Activated T-helper 1 cell treated with anti-CD3 and anti-CD28 coated beads, Interleukin-2, amount 50 U/mL, for 16 hours (primary cell): Measurements from ENCODE around the gene HLA-DRA.
A peak's percentile ranks its signal among the peaks of the same experiment; 100 is the strongest.

ENCODE experiments used
- DNase-seq, 2 donors: peaks; one replicate each; pipeline ENCODE4 v3.0.0-alpha.2; 2020; ENCODE audit warnings: low read depth in 1 of 2, low spot score in 1 of 2

HLA-DRA gene

DNA sequence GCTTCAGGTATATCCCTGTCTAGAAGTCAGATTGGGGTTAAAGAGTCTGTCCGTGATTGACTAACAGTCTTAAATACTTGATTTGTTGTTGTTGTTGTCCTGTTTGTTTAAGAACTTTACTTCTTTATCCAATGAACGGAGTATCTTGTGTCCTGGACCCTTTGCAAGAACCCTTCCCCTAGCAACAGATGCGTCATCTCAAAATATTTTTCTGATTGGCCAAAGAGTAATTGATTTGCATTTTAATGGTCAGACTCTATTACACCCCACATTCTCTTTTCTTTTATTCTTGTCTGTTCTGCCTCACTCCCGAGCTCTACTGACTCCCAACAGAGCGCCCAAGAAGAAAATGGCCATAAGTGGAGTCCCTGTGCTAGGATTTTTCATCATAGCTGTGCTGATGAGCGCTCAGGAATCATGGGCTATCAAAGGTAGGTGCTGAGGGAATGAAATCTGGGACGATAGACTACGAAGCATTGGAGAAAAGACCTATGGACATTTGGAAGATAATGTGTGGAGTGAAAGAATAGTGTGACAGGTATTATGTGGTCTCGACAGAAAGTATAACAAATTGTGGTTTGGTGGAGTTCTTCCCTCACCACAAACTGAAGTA is at the start of gene HLA-DRA:
HLA-DRA (plus strand) TSS at position 286 of the 613 bp plus-strand sequence; CDS start at position 350, 64 bp downstream.
- DNase-seq, result no peak

DNA sequence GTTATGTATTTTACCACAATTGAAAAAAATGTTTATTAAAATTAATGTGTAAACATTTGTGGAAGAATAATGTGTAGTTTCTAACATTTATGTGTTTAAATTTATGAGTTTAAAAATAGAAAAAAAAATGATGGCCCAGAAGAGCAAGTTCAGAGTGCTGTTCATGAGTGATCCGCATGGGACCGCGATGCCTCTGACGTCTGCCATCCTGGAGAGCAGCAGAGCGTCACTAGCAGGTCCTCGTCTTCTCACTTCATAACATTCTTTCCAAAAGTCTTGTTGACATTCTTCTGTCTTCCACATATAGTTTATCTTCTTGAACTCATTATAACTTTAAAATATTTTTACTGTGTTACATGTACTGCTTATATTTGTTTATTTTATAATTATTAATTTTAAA is 48.2 kb upstream of the HLA-DRA start:
- DNase-seq, result no peak

DNA sequence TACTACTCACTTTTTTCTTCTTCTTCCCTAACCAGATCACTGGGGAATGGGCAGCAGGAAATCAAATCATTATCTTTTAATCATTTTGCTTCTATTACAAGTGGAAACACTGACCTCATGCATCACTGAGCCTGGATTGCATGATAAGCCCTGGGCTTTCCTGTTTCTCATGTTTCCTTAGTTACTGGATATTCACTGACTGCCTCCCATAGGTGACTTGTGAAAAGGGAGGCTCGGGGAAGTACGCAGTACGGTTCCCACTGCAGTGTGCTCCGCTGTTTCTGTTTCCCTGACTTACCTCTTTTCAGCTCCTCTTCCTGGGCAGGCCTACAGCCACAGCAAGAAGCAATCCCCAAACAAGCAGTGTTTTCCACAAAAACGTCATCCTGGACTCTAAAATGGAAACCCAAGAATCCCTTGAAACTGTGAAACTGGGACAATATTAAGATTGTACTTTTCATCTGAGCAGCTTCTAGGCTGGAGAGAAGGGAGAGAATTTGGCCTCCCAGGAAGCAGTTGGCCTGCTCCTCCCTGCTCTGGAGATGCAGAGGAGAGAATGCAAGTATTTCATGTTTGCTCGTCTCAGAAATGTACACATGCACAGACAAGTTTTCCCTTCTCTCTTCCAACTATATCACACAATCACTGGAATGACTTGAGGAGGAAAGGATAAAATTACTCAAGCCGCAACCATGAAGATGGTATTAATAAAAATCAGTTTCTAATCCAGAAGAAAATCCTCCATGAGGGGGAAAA is 45.8 kb upstream of the HLA-DRA start:
- no peak for DNase-seq

DNA sequence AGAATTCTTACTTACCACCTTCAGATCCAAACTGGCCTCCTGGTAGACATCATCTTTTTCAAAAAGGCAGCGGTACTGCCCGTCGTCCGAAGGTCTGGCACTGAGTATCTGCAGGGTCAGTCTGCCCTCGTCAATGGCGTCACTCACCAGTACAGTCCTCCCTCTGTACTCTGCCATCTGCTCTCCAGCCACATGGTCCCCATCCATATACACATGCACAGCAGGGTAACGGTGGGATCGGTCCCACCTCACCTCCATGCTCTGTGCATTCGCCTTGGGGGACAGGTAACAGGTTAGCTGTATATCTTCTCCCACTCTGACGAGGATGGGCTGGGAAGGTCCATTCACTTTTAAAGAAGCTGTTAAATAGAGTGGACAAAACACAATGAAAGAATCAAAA is 43.7 kb upstream of the HLA-DRA start:
- DNase-seq, result no peak

DNA sequence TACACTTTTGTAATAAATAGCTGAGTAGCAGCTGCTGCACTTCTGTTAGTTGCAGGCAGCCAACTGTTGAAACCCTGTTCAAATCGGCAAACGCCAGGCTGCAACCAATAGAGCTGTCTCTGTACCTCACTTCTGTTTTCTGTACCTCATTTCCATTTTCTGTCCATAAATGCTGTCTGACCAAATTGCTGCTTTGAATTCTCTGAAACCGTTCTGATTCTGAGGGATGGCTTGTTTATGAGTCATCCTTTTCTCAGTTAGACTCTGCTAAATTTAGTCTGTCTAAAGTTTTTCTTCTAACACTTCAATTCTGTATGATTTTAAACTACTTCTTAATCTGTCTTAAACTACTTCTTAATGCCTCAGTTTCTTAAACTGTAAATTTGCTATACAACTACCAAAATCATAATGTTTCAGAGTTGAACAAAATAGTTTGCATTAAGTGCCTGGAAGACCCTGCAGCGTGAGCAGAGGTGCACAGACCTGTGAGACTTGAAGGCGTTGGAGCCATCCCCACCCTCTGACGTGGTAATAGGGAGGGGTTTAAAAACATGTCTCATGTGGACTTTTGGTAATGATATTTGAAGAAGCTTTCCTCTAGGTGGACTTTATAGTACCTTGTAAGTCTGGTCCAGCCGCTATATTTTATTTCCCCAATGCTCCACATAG is 42.3 kb upstream of the HLA-DRA start:
- DNase-seq, result no peak

DNA sequence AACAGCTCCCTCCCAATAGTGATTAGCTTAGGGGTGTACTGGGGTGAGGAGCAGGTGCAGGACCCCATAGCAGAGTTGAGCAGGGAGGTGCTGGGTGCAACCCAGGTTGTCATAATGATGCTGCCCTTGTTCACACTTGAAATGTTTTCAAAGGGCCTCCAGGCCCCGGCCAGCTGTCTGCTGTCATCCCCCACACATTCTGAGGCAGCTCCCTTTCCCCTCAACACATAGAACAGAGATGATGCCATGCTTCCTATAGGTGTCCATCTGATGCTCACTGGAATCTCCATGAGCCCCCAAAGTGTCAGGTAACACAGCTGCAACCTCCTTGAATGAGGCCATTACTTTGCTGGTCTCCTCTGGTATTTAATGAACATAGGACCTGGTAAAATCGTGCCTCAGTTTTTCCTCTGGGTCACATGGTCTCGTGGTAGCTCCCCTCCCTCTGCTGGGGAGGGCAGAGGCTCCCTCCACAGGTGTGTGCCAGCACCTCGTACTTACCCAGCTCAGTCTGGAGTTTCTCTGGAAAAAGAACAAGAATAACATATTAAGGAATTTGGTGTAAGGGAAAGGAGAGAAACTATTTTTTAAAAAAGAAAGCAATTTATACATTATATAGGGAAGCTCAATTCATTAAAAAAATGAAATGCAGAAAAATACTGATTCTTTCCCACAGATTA is 38.3 kb upstream of the HLA-DRA start:
- no peak for DNase-seq

DNA sequence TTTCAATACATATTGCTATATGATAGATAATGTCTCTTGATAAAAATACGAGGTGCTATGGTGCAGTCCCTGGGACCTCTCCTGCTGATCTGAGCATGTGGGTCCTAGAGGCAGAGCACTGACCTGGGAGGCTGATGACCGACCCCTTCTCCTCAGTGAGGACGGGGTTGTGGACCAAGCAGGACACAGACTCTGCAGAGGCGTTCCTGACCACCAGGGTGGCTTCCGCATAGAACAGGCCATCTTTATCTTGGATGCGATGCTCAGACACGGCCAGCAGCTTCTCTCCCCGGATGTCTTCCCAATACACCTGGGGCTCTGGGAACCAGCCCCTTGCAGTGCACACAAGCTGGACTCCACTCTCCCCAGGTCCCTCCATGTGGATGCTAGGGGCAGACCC is 36.9 kb upstream of the HLA-DRA start:
- no peak for DNase-seq

DNA sequence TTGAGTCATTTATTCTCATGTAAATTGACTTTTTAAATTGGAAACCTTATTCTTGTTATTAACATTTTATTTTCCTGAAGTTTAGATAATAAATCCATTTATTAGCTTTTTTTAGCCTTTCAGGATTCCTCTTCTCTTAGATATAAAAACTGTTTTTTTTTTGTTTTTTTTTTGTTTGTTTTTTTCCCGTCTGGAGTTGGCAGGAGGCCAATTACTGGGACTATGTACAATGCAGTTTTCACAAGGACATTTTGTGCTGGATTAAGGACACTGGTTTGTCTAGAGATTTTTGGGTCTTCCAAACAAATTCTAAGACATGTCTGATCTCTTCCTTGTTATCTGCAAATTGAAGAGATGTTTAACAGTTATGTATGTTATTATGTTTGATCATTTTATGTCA is 34.0 kb upstream of the HLA-DRA start:
- no peak for DNase-seq

DNA sequence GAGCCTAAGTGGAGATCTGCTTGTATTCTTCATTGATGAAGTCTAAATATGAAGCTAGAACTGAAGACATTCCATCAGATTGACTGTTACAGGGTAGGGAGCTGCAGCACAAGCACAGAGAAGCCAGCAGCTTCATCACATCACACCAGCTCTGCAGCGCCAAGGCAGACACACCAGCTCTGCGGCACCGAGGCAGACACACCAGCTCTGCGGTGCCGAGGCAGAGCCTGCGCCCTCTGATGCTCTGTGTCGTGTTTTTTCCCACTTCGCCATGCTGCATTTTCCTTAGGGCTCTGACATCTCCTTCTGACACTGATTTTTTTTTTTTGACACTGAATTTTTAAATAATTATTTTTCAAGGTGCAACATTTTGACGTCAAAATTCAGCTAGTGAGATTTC is 33.5 kb upstream of the HLA-DRA start:
- DNase-seq, result no peak

DNA sequence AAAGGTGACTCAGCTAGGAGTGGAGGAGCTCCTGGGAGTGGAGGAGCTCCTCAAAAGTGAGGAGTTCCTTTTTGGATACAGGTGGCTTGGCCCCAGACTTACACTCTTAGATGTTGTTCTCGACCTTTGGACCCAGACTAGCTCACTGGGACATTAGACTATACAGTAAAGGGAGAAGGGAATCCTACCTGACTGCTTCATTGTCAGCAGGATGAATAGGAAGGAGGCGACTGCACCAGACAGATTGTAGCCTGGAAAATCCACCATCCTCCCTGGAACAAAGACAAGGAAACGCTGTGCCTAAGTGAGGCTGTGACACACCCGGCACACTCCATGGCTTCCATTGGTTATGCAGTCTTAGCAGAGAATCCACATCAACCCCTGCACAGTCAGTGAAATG is 32.8 kb upstream of the HLA-DRA start, which contains the start of gene BTNL2:
BTNL2 (minus strand) TSS at position 325 of the 400 bp plus-strand sequence; CDS start at position 267, 58 bp downstream.
- no peak for DNase-seq

DNA sequence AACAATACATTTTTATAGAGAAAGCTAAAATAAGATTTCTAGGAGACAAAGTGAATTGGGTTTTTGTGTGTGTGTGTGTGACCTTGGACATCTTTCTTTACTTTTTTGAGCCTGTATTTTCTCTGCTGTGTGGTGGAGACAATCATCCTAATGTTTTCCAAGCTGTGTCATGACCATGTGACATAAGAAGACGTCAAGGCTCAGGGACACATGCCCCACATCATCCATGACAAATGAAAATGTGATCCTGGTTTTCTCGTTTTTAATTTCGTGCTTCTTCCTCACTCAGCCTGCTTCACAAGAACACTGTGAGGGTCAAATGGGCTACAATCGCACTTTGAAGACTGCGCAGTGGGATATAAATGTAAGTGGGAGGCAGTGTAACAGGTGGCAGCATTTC is 28.8 kb upstream of the HLA-DRA start:
- DNase-seq, result no peak

DNA sequence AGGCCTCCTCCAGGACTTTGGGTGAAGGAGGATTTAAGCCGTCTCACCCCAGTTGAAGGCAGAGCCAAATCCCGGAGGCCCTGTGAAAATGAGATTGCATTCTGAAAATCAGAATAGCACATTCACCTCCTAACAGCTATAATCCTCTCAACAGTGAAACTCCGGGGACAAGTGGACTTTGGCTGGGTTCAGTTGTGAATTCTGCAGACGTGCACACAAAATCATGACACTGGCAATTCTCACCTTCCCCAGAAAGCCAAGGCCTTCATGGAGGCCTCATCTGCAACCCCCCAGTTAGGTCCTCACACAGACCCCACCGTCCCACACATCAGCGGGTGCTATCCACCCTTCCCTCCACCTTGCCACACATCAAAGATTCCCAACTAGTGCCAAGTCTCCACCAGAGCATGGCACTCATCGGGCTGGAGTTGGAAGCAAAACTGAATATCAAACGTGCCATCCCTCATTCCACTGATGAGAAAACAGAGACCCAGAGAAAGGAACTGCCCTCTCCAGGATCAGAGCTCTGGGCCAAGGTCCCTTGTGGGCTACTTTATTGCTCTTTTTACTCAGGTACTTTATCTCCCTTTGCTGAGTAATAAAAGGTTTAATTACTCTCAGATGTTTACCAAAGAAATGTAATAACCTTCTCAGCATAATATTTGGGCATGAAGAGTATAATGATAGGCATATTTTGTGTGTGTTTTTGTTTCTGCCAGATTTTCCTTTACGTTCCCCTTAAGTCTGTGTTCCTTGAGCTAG is 27.9 kb upstream of the HLA-DRA start:
- DNase-seq, result no peak

DNA sequence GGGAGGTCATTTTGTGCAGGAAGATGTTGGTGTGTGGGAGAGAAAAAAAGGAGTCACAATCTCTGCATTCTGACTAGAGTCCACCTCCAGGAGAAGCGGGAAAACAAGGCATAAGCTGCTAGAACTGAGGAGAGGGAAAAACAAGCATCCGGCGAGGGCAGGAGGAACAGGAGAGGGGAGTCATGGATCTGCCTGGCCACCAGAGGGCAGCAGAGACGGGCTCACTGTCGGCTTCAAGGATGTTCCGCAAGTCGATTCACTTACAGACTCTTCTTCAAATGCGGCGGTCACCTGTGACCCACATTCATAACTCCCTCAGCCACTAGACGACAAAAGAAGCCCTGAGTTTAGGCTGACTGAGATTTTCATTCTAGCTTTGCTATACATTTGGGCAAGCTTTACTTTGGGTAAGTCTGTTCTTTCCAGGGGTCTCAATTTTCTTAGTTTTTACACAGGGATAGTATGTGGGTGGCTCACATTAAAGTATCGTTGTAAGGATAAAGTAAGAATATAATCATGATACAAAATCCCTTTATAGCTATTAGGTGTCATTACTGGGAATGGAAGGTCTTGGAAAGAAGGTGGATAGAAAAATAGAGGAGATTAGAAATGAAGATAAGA is 26.1 kb upstream of the HLA-DRA start:
- DNase-seq, result peak; percentile 74 to 83

DNA sequence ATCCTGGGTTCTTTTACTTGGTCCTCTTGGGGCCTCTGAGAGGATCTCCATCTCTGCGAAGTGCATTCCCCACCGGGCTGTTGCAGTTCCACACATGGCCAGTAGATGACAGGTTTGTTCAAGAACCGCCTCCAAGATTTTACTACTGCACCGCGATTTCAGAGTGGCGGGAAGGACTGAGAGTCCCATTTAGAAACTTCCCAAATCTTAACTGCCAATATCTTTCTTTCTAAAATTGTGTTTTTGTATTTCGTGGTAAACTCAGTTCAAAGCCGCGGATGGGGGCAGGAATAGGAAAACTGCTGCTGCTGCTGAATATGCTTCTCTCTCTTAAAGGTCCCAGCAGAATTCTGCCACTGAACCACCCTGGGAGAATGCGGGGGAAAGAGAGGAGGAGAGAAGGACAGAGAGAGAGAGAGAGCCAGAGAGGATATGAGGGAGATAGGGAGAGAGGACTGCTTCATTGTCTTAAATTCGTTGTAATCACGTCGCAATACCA is 24.1 kb upstream of the HLA-DRA start:
- peak; percentile 47 to 59 for DNase-seq

DNA sequence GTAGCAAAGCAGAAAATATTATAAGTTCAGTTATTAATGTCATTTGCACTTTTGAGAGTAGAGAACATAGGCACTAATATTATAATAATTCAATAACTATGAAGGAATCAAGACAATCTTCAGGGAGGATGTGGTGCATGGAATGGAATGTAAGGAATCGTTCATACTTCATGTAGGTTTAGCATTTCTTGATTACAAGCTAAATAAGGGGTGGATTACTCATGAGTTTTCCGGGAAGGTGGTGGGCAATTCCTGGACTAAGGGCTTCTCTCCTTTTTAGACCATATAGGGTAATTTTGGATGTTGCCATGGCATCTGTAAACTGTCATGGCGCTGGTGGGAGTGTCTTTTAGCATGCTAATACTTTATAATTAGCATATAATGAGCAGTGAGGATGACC is 23.7 kb upstream of the HLA-DRA start:
- no peak for DNase-seq

DNA sequence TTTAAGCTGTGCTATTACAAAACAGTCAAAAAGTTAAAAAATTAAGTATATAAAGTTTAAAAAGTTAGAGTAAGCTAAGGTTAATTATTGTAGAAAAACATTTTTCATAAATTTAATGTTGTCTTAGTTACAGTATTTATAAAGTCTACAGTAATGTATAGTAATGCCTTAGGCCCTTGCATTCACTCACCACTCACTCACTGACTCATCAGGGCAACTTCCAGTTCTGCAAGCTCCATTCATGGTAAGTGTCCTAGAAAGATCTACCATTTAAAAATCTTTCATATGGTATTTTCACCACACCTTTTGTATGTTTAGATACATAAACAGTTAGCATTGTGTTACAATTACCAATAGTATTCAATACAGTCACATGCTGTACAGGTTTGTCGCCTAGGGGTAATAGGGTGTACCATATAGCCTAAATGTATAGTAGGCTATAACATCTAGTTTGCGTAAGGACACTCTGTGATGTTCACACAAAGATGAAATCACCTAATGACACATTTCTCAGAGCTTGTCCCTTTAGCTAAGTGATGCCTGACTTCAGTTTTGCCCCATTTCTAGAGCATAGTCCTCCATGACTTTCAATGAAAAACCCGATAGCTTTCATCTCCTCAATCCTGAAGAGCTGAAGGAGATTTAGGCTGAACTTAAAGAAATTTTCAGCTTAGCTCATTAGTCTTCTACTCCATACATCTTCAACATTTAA is 14.9 kb upstream of the HLA-DRA start:
- DNase-seq, result no peak

DNA sequence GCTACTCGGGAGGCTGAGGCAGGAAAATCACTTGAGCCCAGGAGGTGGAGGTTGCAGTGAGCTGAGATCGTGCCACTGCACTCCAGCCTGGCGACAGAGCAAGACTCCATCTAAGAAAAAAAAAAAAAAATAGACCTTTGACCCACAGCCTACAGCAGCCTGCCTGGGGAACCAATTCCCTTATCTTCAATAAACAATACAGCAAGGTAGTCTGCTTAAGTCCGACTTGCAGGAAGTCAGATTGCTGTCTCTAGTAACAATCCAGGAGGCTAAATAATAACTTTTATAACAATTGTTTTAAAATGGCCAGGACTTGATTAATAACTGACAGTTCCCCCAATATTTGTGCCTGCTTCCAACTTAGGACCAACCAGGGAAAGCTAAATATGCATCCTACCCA is 13.3 kb upstream of the HLA-DRA start:
- no peak for DNase-seq

DNA sequence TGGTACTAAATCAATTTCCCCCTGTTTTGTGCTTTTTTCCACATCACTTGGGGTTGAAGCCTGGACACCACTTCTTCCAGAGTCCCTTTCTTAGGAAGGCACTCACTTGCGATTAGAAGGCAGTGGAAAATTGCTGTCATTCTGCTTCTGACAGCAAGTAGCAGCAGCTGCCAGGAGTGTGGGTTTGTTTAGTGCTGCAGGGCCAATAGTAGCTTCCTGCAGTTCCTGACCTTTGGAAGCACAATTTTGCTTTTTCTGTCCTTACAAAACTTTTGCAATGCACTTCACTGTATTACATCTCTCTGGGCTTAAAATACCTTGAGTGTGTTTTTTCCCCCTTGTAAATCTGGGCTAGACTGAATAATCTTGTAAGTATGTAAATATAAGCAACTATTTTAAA is 12.5 kb upstream of the HLA-DRA start:
- DNase-seq, result no peak

DNA sequence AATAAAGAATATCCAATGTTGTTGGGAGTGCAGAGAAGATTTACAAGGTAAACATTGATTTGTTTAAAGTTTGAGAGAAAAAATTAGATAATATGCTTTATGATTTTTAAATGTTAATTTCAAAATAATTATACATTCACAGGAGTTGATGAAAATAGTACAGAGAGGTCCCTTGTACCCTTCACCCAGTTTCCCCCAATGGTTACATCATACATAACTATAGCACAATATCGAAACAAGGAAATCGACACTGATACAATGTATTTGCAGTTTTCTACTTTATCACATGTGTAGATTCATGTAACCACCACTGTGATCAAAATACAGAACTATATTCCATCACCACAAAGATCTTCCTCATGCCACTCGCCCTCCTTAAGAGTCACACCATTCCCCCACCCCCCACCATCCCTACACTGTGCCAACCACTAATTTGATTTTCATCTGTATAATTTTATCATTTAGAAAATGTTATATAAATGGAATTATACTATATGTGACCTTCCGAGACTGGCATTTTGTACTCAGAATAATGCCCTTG is 11.7 kb upstream of the HLA-DRA start:
- no peak for DNase-seq
